TTC549 (cell line): ENCODE measurements around the gene IFFO2.

Experiments used
- FAIRE-seq: peaks from 2 replicates; lab custom pipeline; 2012; peaks lifted over from hg19 to GRCh38; lab: Jason Lieb, UNC

IFFO2 gene

GRCh38 chr1:18950401-18951026 lies 6.0 kb downstream of the IFFO2 start:
- no peak for FAIRE-seq

- FAIRE-seq = no peak
Measured at GRCh38 chr1:18949686-18950400, 6.6 kb downstream of the IFFO2 start.

GRCh38 chr1:18948913-18949685 lies 7.4 kb downstream of the IFFO2 start:
- no peak for FAIRE-seq

- FAIRE-seq = no peak
Measured at GRCh38 chr1:18948048-18948912, 8.2 kb downstream of the IFFO2 start.

- no peak for FAIRE-seq
Measured at GRCh38 chr1:18947570-18947969, 8.9 kb downstream of the IFFO2 start.

GRCh38 chr1:18946550-18947381 lies 9.7 kb downstream of the IFFO2 start:
- FAIRE-seq = no peak

- FAIRE-seq = no peak
Measured at GRCh38 chr1:18945401-18945849, 11.1 kb downstream of the IFFO2 start.

- no peak for FAIRE-seq
Measured at GRCh38 chr1:18944810-18945209, 11.7 kb downstream of the IFFO2 start.

- FAIRE-seq = no peak
Measured at GRCh38 chr1:18943914-18944572, 12.4 kb downstream of the IFFO2 start.

- no peak for FAIRE-seq
Measured at GRCh38 chr1:18943162-18943561, 13.3 kb downstream of the IFFO2 start.

GRCh38 chr1:18942340-18942739 lies 14.1 kb downstream of the IFFO2 start:
- no peak for FAIRE-seq

GRCh38 chr1:18941221-18942141 lies 15.0 kb downstream of the IFFO2 start:
- FAIRE-seq = no peak

- FAIRE-seq = no peak
Measured at GRCh38 chr1:18940303-18941020, 16.0 kb downstream of the IFFO2 start.

GRCh38 chr1:18939398-18940302 lies 16.8 kb downstream of the IFFO2 start:
- FAIRE-seq = no peak

- FAIRE-seq = no peak
Measured at GRCh38 chr1:18938707-18939070, 17.8 kb downstream of the IFFO2 start.

- FAIRE-seq = no peak
Measured at GRCh38 chr1:18938008-18938706, 18.3 kb downstream of the IFFO2 start.

- FAIRE-seq = no peak
Measured at GRCh38 chr1:18937539-18937938, 18.9 kb downstream of the IFFO2 start.
